SU-DHL-6 (cell line): ENCODE results near the gene SIPA1.
A peak's percentile ranks its signal among the peaks of the same experiment; 100 is the strongest.

Experiments used
- H2AFZ ChIP-seq: fragments of 200-600 bp; sonication (generic); 2 replicates; pipeline ENCODE4 v1.6.1; 2014; ENCODE audit warnings: low read depth, mild to moderate bottlenecking, moderate library complexity, mixed read lengths, antibody characterized with exemption, low read length; ENCODE audit not compliant: severe bottlenecking
- H3F3A ChIP-seq: fragments of 200-600 bp; shearing (Covaris generic); 2 replicates; pipeline ENCODE4 v1.6.0; 2016; ENCODE audit warnings: antibody characterized with exemption, mild to moderate bottlenecking; ENCODE audit not compliant: insufficient read depth
- H3K27ac ChIP-seq: fragments of 200-600 bp; sonication (generic); 2 replicates; pipeline ENCODE4 v1.5.1; 2016; ENCODE audit warnings: low read depth, mild to moderate bottlenecking, low read length, moderate library complexity, mixed read lengths
- H3K27me3 ChIP-seq: fragments of 200-600 bp; sonication (generic), shearing (Covaris generic); 2 replicates; pipeline ENCODE4 v1.6.0; 2014; ENCODE audit warnings: mild to moderate bottlenecking, low read length
- H3K36me3 ChIP-seq: fragments of 200-600 bp; sonication (generic); 2 replicates; pipeline ENCODE4 v1.6.1; 2014; ENCODE audit warnings: mild to moderate bottlenecking, low read length, mixed read lengths
- H3K4me2 ChIP-seq: fragments of 300-600, 200-600 bp; shearing (Covaris generic), sonication (generic); 2 replicates; pipeline ENCODE4 v1.6.0; 2014; ENCODE audit warnings: low read length, low read depth, mild to moderate bottlenecking; ENCODE audit not compliant: poor library complexity, severe bottlenecking
- H3K4me3 ChIP-seq: fragments of 200-600 bp; sonication (generic); 2 replicates; pipeline ENCODE4 v1.5.1; 2014; ENCODE audit warnings: antibody characterized with exemption, low read length, mild to moderate bottlenecking, mixed read lengths; ENCODE audit not compliant: insufficient read depth, poor library complexity, severe bottlenecking
- H3K79me2 ChIP-seq: fragments of 200-600 bp; sonication (generic); 2 replicates; pipeline ENCODE4 v1.6.1; 2014; ENCODE audit warnings: mild to moderate bottlenecking, low read length, moderate library complexity; ENCODE audit not compliant: insufficient read depth
- H3K9ac ChIP-seq: fragments of 200-600 bp; sonication (generic); 2 replicates; pipeline ENCODE4 v1.7.0; 2014; ENCODE audit warnings: mild to moderate bottlenecking, low read length
- H3K9me2 ChIP-seq: fragments of 200-600 bp; sonication (generic); replicated peaks from 2 replicates; pipeline ENCODE4 v1.6.1; 2014; ENCODE audit warnings: low read length; ENCODE audit not compliant: insufficient read depth
- H3K9me3 ChIP-seq: fragments of 200-600 bp; sonication (generic); 2 replicates; pipeline ENCODE4 v1.6.1; 2014; ENCODE audit warnings: low read length, mixed read lengths; ENCODE audit not compliant: insufficient read depth
- H4K20me1 ChIP-seq: fragments of 200-600 bp; sonication (generic); 2 replicates; pipeline ENCODE4 v1.6.1; 2014; ENCODE audit warnings: low read depth, mild to moderate bottlenecking, antibody characterized with exemption, low read length, moderate library complexity, mixed read lengths
- EZH2phosphoT487 ChIP-seq: fragments of 200-600 bp; sonication (generic), shearing (Covaris generic); conservative IDR thresholded peaks from 2 replicates; pipeline ENCODE4 v1.6.1; 2018; ENCODE audit warnings: mild to moderate bottlenecking, antibody characterized with exemption, low read length, moderate library complexity, mixed read lengths
- TF ChIP-seq, protein P1 (sequence below): fragments of 200-600 bp; sonication (generic); IDR thresholded peaks from one replicate; pipeline ENCODE4 v1.5.1; 2017; ENCODE audit warnings: antibody characterized with exemption, mild to moderate bottlenecking, low read length, moderate library complexity; ENCODE audit not compliant: insufficient read depth, poor library complexity, severe bottlenecking

Gene SIPA1

DNA sequence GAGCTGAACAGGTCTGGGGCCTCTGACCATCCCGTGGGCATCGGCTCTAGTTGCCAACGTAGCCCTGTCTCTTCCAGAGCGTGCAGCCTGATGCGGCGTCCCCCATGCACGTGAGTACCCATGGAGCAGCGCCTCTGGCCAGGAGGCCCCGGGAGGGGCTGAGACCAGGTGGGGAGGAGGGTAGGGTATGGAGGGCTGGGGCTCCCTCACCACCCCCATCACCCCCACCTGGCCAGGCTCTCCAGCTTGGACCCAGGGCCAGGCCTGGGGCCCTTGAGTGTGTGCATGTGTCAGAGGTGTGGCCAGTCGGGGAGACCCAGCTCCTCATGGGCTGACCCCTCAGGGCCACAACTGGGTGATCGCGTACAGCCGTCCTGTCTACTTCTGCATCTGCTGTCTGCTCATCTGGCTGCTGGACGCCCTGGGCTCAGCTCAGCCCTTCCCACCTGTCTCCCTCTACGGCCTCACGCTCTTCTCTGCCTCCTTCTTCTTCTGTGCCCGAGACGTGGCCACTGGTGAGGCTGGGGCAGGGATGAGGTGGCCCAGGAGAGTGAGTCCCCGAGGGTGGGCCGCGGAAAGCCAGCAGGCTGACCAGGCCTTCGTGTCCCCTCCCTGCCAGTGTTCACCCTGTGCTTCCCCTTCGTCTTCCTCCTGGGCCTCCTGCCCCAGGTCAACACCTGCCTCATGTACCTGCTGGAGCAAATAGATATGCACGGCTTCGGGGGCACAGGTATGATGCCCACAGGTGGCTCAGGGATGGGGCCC, 13.9 kb upstream of the SIPA1 start:
- Histone ChIP-seq H3K9me2 (no peaks in the 10 kb centered on the region), H3K36me3 (no peaks in the 10 kb centered on the region), H3K4me2 (no peak overlapping the region), H3F3A (no peaks in the 10 kb centered on the region), H3K79me2 (no peaks in the 10 kb centered on the region), H4K20me1 (no peaks in the 10 kb centered on the region), H3K9ac (no peak overlapping the region), H3K9me3 (no peaks in the 10 kb centered on the region), H3K27ac (no peak overlapping the region), H3K4me3 (no peak overlapping the region), H3K27me3 (no peaks in the 10 kb centered on the region), H2AFZ (no peak overlapping the region)
- TF ChIP-seq, protein P1, sequence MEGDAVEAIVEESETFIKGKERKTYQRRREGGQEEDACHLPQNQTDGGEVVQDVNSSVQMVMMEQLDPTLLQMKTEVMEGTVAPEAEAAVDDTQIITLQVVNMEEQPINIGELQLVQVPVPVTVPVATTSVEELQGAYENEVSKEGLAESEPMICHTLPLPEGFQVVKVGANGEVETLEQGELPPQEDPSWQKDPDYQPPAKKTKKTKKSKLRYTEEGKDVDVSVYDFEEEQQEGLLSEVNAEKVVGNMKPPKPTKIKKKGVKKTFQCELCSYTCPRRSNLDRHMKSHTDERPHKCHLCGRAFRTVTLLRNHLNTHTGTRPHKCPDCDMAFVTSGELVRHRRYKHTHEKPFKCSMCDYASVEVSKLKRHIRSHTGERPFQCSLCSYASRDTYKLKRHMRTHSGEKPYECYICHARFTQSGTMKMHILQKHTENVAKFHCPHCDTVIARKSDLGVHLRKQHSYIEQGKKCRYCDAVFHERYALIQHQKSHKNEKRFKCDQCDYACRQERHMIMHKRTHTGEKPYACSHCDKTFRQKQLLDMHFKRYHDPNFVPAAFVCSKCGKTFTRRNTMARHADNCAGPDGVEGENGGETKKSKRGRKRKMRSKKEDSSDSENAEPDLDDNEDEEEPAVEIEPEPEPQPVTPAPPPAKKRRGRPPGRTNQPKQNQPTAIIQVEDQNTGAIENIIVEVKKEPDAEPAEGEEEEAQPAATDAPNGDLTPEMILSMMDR: no peak
- no peak for TF ChIP-seq EZH2phosphoT487

DNA sequence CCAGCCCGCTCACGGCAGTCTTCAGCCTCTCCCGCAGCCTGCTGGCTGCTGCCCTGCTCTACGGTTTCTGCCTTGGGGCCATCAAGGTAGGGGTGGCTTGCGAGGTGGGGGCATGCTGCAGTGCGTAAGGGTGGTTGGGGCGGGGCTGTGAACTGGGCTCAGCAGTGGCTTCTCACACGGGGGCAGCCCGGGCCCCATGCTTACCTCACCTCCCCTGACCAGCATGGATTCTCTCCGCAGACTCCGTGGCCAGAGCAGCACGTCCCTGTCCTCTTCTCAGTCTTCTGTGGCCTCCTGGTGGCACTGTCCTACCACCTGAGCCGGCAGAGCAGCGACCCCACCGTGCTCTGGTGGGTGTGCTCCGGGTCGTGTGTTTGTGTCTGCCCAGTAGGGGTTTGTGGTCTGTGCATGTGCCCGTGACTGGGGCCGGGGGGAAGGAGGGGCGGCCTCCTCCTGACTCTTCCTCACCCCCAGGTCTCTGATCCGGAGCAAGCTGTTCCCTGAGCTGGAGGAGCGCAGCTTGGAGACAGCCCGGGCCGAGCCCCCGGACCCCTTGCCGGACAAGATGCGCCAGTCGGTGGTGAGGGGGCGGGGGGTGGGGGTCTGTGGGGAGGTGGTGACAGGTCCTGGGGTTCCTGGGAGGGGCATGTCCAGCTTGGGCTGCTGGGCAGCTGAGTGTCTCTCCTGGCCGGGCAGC, 12.8 kb upstream of the SIPA1 start:
- no peak overlapping the region for H3K27ac ChIP-seq
- no peaks in the 10 kb centered on the region for H3K9me3 ChIP-seq
- H3K9ac ChIP-seq: no peak overlapping the region
- H3K36me3 ChIP-seq: no peaks in the 10 kb centered on the region
- no peaks in the 10 kb centered on the region for H3K9me2 ChIP-seq
- H3K4me2 ChIP-seq: no peak overlapping the region
- TF ChIP-seq, protein P1: no peak
- TF ChIP-seq EZH2phosphoT487: no peak
- no peak overlapping the region for H2AFZ ChIP-seq
- no peaks in the 10 kb centered on the region for H4K20me1 ChIP-seq
- no peaks in the 10 kb centered on the region for H3K79me2 ChIP-seq
- no peaks in the 10 kb centered on the region for H3K27me3 ChIP-seq
- no peak overlapping the region for H3K4me3 ChIP-seq
- no peaks in the 10 kb centered on the region for H3F3A ChIP-seq

DNA sequence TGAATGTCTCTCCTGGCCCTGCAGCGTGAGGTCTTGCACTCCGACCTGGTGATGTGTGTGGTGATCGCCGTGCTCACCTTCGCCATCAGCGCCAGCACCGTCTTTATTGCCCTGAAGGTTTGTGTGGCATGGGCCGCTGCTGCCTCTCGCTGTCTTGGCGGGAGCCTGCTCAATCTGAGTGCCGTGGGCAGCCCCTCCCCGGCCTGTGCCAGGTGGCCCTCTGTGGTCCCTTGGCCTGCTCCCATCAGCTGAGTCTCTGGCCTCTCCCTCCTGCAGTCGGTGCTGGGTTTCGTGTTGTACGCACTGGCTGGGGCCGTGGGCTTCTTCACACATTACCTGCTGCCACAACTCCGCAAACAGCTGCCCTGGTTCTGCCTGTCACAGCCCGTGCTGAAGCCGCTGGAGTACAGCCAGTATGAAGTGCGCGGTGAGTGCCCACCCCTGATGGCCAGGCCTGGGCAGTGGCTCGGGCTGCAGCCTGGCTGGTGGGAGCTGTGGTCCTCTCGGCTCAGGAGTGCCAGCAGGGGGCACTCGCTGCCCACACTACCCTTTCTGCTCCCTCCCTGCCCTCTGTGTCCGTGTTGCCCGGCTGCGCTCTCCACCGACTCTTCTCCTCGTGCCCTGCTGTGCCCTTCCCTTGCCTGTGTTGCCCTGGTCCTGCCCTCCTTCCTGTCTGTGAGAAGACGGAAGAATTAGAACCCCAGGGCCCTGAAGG, 12.1 kb upstream of the SIPA1 start:
- H3K9ac ChIP-seq: no peak overlapping the region
- no peaks in the 10 kb centered on the region for H3K9me3 ChIP-seq
- H3K9me2 ChIP-seq: no peaks in the 10 kb centered on the region
- H3K4me3 ChIP-seq: no peak overlapping the region
- no peak for TF ChIP-seq EZH2phosphoT487
- TF ChIP-seq, protein P1: peak; percentile 39
- no peaks in the 10 kb centered on the region for H3K36me3 ChIP-seq
- no peaks in the 10 kb centered on the region for H3K79me2 ChIP-seq
- H2AFZ ChIP-seq: no peak overlapping the region
- H4K20me1 ChIP-seq: no peaks in the 10 kb centered on the region
- no peaks in the 10 kb centered on the region for H3K27me3 ChIP-seq
- H3F3A ChIP-seq: no peaks in the 10 kb centered on the region
- no peak overlapping the region for H3K4me2 ChIP-seq
- H3K27ac ChIP-seq: no peak overlapping the region
